RWPE2 (cell line): ENCODE measurements around the gene FUT7.

Source experiments
- ATAC-seq: fragments of 200-7000 bp; cut with Tn5 transposase; 3 replicates; pipeline ENCODE4 v1.9.1; 2021; ENCODE audit warnings: low read depth
- DNase-seq: peaks from one replicate; pipeline ENCODE4 v3.0.0-alpha.2; 2020; ENCODE audit warnings: low spot score
- H3K27ac ChIP-seq: fragments of 450-650 bp; 2 replicates; pipeline ENCODE4 v1.5.1; 2017; ENCODE audit warnings: mild to moderate bottlenecking; ENCODE audit not compliant: poor library complexity, severe bottlenecking
- H3K27me3 ChIP-seq: fragments of 250-450 bp; sonication (Bioruptor Pico); 2 replicates; pipeline ENCODE4 v1.5.1; 2021; ENCODE audit warnings: mild to moderate bottlenecking, moderate library complexity; ENCODE audit not compliant: insufficient read depth, poor library complexity, severe bottlenecking
- H3K36me3 ChIP-seq: fragments of 250-450 bp; sonication (Bioruptor Pico); 2 replicates; pipeline ENCODE4 v1.5.1; 2020; ENCODE audit warnings: low read depth, mild to moderate bottlenecking, moderate library complexity
- H3K4me1 ChIP-seq: fragments of 250-450 bp; sonication (Bioruptor Pico); 2 replicates; pipeline ENCODE4 v1.5.1; 2021; ENCODE audit warnings: mild to moderate bottlenecking, moderate library complexity; ENCODE audit not compliant: insufficient read depth, poor library complexity, severe bottlenecking
- H3K4me3 ChIP-seq: fragments of 250-450 bp; sonication (Bioruptor Pico); 2 replicates; pipeline ENCODE4 v1.5.1; 2021; ENCODE audit warnings: mild to moderate bottlenecking, moderate library complexity; ENCODE audit not compliant: severe bottlenecking
- H3K9me3 ChIP-seq: fragments of 250-450 bp; sonication (Bioruptor Pico); 2 replicates; pipeline ENCODE4 v1.5.1; 2021; ENCODE audit warnings: mild to moderate bottlenecking, moderate library complexity; ENCODE audit not compliant: severe bottlenecking
- TF ChIP-seq, protein P1 (sequence below): fragments of 450-650 bp; IDR thresholded peaks from one replicate; pipeline ENCODE4 v1.5.1; 2017; ENCODE audit warnings: mild to moderate bottlenecking, moderate library complexity; ENCODE audit not compliant: poor library complexity, severe bottlenecking

Gene FUT7

DNA sequence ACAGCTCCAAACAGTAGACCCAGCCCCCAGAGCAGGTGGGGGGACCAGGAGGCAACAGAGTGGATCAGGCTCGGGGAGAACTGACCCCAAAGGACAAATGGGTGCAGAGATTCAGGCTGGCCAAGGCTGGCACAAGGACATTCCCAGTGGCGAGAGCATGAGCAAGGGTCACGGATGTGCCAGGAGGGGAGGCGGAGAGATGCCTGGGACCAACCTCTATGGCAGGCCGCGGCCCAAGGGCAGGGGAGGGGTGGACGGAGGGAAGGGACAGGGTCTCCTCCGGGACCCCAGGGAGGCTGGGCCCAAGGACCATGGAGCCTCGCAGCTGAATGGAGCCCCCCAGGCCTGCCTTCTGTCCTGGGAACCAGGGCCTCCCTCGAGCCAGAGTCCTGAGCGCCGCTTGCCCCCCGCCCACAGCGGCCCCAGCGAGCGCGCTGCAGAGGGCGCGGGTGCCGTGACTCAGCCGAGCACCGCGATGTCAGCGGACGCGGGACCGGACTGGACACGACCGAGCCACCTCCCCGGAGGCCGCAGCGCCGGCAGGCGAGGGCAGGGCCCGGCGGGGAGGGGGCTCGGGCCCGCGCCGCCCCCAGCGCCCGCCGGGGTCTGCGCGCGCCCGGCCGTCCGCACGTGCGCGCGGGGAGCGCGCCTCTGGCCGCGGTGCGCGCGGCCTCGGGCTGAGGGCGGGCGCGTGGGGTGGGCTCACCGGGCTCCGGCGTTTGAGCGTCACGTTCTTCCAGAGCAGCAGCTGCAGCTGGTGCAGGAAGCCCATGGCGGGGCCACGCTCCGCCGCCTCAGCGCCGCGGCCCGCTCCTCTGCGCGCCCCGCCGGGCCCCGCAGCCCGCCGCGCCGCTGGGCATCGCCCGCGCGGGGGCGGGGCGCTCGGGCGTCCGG is 4.3 kb downstream of the FUT7 start, which contains the start of gene ABCA2:
Gene ABCA2, minus strand, starts transcription at position 869 of the 894 bp plus-strand sequence. Its CDS starts 97 bp downstream, at position 772.
- Histone ChIP-seq H3K36me3 (no peaks in the 10 kb centered on the region), H3K27me3 (no peaks in the 10 kb centered on the region), H3K9me3 (no peaks in the 10 kb centered on the region), H3K27ac (no peak within 1 kb of the TSS), H3K4me3 (peak within 1 kb of the TSS; percentile 40), H3K4me1 (no peaks in the 10 kb centered on the region)
- TF ChIP-seq, protein P1, sequence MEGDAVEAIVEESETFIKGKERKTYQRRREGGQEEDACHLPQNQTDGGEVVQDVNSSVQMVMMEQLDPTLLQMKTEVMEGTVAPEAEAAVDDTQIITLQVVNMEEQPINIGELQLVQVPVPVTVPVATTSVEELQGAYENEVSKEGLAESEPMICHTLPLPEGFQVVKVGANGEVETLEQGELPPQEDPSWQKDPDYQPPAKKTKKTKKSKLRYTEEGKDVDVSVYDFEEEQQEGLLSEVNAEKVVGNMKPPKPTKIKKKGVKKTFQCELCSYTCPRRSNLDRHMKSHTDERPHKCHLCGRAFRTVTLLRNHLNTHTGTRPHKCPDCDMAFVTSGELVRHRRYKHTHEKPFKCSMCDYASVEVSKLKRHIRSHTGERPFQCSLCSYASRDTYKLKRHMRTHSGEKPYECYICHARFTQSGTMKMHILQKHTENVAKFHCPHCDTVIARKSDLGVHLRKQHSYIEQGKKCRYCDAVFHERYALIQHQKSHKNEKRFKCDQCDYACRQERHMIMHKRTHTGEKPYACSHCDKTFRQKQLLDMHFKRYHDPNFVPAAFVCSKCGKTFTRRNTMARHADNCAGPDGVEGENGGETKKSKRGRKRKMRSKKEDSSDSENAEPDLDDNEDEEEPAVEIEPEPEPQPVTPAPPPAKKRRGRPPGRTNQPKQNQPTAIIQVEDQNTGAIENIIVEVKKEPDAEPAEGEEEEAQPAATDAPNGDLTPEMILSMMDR = no peak
- no peak for DNase-seq
- no peak for ATAC-seq

DNA sequence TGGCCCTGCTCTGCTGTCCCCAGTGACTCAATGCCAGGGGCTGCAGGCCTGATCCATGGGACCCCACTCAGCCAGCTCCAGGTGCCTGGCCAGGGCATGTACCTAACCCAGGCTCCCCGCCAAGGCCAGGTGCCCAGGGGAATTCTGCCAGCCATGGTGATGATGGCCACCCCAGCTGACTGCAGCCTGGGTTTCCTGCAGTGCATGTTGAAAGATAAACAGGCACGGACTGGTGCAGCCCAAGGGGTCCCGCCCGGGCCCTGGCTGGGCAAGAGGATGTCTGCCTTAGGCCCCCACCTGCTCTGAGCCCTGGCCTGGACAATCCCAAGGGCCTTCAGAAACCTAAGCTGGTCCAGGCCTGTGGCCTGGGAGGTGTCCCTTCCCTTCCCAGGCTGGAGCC is 5.1 kb downstream of the FUT7 start:
- no peak for DNase-seq
- ATAC-seq = no peak
- no peaks in the 10 kb centered on the region for H3K9me3 ChIP-seq
- no peaks in the 10 kb centered on the region for H3K36me3 ChIP-seq
- H3K27ac ChIP-seq = no peak overlapping the region
- H3K27me3 ChIP-seq = no peaks in the 10 kb centered on the region
- no peaks in the 10 kb centered on the region for H3K4me1 ChIP-seq
- no peak overlapping the region for H3K4me3 ChIP-seq
- TF ChIP-seq, protein P1 = no peak

DNA sequence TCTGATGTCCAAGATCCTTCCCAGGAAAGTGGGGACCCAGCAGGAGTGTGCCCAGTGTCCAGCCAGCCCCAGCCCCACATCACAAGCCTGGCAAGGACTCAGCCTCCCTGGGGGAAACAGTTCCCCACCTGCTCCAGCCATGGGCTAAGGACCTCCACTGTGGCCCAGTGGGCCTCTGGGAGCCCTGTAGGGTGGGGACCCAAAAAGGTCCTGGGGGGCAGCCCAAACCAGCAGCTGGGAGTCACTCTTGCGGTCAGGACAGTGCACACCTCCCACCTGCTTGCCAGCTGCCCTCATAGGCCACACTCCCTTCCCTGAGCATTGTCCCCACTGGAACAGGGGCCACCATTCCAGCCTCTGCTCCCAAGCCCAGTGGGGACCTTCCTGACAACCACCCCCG is 5.5 kb downstream of the FUT7 start:
- DNase-seq = no peak
- TF ChIP-seq, protein P1 = no peak
- Histone ChIP-seq H3K9me3 (no peaks in the 10 kb centered on the region), H3K4me3 (no peak overlapping the region), H3K4me1 (no peaks in the 10 kb centered on the region), H3K36me3 (no peaks in the 10 kb centered on the region), H3K27ac (no peak overlapping the region), H3K27me3 (no peaks in the 10 kb centered on the region)
- ATAC-seq = no peak

DNA sequence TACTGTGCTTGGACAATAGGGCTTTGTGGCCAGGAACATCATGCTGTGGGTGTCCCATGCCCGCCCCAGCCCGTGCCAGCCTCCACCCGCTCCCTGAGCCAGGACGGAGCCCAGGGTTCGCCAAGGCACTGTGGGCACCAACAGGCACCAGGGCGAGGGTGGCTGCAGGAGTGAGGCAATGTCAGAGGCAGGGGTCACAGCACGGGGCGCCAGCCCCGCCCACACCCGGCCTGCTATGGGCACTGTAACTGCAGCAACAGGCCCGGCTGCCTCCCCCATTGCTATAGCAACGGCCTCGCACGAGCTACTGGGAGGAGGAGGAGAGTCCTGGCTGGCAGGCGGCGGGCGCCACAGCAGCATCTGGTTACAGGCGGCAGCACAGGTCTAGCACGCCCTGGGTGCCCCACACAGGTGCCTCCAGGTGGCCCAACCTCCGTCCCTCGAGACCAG is 6.3 kb downstream of the FUT7 start:
- Histone ChIP-seq H3K27me3 (no peaks in the 10 kb centered on the region), H3K36me3 (no peaks in the 10 kb centered on the region), H3K27ac (no peak overlapping the region), H3K9me3 (no peaks in the 10 kb centered on the region), H3K4me3 (no peak overlapping the region), H3K4me1 (no peaks in the 10 kb centered on the region)
- TF ChIP-seq, protein P1 = no peak
- DNase-seq (no peak), ATAC-seq (peak; percentile 8; the same call in 1 of the 3 replicates)

DNA sequence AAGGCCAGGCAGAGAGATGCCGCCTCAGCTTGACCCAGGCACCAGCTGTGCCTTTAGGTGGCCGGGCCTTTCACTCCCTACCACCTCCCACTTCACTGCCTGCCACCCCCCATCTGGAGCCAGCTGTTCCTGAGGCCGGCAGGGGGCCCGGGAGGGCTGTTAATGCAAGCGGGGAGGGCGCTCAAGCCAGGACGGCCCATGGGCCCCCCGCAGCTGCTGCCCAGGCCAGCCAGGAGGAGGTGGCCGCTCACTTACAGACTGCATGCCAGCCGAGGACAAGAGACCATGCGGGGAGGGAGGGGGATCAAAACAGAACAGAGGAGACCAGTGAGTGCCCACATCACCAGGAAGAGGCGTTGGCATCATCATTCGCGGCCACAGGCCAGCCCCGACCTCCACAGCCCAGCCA is 8.3 kb downstream of the FUT7 start:
- TF ChIP-seq, protein P1 = no peak

More for the DNA sequence above, 8.3 kb downstream of the FUT7 start:
- Histone ChIP-seq H3K9me3 (no peaks in the 10 kb centered on the region), H3K4me1 (no peaks in the 10 kb centered on the region), H3K27ac (no peak overlapping the region), H3K27me3 (no peaks in the 10 kb centered on the region), H3K36me3 (no peaks in the 10 kb centered on the region), H3K4me3 (no peak overlapping the region)
- DNase-seq (no peak), ATAC-seq (no peak)
